ENCODE measurements around the gene USP48. TPM values are rescaled to one million over a fixed set of nuclear protein-coding genes. Genes with fewer than 3 reads are reported as not detected.

The USP48 gene
- total and polyA plus RNA-seq, 2 of the 8 experiments (the other 6 are each of a cell fraction or from before 2014, with no cell fraction given), result 12.8 to 83.5 TPM

DNA sequence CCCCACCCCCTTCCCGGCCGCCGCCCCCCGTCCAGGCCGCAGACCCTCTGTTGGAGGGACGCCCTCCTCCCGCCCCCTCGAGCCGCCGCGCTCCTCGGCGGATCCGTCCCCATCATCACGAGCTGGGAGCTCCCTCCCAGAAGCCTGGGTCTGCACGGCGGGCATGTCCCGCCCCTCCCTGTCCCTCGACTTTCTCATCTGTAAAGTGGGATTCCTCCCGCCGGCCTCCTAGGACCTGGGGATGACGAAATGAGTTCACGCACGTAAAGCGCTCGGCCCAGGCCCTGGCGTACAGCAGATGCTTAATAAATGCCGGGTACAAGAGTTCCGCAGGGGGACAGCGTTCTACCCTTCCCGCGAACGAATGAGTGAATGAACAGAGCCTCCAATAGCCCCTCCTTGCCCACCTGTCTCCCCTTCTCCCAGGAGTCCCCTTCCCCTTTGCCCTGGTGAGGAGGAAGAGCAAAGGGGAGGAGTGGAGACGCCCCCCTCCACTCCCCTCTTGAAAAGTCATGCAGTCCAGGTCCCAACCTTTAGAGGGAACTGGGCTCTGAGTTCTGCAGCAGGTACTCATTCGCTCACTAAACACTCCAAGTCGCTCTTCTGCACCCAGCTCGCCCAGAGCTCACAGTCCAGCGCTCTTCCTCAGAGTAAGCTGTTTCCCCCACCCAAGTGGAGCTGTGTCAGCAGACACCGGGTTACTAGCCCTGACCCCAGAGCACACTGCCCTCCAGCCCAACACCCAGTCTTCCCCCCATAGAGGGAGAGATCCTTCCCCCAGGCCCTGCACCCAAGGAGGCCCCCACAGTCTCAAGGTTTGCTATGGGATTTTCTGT lies 130.6 kb downstream of the USP48 start (continued):
- TF ChIP-seq RAD21 (IDR thresholded peaks at IDR 0.05 in 1 of 2, conservative IDR thresholded peaks at IDR 0.05 in 1 of 2; ENCODE audit: low read depth in 2 of 2, low read length in 2 of 2) (no peak), SP4 (IDR thresholded peaks at IDR 0.05; ENCODE audit: low read length) (no peak), TAF7 (optimal IDR thresholded peaks at IDR 0.05; ENCODE audit: borderline replicate concordance, low read depth, low read length) (no peak), FOSL1 (IDR thresholded peaks at IDR 0.05; ENCODE audit: insufficient read depth, low read depth, low read length) (no peak), EGR1 (IDR thresholded peaks at IDR 0.05; ENCODE audit: borderline replicate concordance, low read depth, low read length) (no peak), KDM5A (IDR thresholded peaks at IDR 0.05; ENCODE audit: low read length) (no peak), SIN3A (conservative IDR thresholded peaks at IDR 0.05 in 1 of 2, IDR thresholded peaks at IDR 0.05 in 1 of 2; ENCODE audit: low read depth in 1 of 2, low read length in 2 of 2) (0 out of 4 replicates have a peak, but pooled peaks of 1 of the 2 experiments have one; percentile 39)
